DMS53 treated with DMSO at 0.1 percent for 48 hours (cell line): Measurements from ENCODE around the gene PRLR.
A peak's percentile ranks its signal among the peaks of the same experiment; 100 is the strongest.

Experiments
- DNase-seq: peaks from one replicate; lab custom pipeline; 2025; ENCODE audit not compliant: unreplicated experiment; lab: John Stamatoyannopoulos, UW

Gene PRLR

DNA sequence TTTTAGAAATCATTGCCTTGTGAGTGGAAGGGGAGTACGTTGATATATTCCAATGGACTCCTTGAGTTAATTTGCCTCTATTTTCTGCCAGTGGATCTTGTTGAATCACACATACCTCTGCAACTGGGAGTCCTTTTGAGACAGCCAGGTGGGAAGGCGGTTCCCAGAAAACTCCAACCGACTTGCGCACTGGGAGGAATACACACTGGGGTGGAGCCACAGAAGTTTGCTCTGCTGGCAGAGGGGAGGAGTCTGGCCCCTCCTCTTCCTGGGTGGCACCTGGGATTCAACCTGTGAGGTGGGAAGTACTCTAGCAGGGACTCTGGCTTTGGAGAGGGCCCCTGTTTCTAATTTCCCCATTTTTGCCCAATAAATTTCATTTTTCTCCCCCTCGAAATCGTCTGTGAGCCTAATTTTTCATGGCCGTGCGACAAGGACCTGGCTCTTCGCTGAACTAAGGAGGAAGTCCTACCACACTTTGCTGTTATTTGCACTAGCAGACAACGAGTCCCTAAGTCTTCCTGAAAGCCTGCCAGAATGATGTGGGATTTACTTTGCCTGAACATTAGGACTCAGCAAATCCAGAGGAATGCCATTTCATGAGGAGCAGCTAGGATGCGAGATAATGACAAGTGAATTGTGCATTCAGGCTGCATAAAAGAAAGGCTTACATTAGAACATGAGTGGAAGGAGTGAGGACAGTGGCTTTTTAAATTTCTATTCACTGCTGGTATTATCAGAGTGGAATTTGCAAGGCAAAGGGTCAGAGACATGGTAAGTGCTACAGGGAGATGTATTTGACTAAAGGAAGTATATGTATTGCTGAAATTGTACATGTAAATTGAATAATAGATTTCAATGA lies 67.2 kb downstream of the PRLR start:
- no peak for DNase-seq

DNA sequence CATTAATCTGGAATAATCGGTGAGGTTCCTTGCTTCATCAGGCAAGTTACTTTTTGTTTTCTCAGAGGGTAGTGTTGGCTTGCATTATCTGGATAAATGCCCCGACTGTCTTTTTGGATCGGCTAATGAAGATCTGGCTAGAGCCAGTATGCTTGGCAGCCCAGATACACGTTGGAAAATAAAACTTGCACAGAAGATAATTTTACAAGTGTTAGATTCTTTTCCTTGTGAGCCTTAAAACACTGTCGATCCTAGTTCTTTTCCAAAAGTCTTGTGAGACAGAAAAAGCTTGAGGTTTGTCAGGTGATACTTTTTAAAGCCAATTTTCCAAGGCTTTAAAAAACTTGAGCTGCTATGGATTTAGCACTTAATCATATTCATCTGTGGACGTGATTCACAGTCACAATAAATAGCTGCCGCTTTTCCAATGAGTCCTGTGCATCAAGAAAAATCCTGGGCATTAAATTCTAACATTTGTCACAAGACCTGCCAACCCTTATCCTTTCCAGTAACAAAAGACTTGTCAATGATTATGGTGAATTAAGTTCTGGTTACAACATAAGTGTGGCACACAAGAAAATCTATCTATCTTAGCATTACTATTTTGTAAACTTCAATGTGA lies 68.5 kb downstream of the PRLR start:
- DNase-seq: no peak

DNA sequence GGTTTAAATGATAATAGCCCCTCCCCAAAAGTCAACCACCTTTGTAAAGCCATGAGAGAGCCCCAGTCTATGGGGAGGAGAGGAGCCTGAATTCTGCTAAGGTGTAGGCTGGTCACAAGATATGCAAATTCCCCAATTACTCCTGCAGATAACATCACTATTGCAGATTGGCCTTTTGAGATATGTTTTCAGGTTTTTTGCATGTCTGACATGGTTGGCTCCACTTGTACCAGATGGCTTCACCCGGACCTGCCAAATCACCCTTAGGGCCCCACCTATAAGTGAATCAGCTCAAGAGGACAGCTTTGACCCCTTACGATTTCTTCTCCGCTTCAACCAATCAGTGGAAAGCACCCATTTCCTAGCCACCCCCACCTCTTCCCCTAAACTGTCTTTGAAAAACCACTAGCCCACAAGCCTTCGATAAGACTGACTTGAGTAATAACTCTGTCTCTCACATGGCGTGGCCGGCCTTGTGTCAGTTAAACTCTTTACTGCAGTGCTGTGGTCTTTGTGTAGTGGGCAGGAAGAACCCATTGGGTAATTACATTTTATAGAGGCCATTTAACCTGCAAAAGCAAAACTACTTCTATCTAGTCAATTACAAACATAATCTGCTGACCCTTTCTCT lies 69.7 kb downstream of the PRLR start:
- DNase-seq: no peak

DNA sequence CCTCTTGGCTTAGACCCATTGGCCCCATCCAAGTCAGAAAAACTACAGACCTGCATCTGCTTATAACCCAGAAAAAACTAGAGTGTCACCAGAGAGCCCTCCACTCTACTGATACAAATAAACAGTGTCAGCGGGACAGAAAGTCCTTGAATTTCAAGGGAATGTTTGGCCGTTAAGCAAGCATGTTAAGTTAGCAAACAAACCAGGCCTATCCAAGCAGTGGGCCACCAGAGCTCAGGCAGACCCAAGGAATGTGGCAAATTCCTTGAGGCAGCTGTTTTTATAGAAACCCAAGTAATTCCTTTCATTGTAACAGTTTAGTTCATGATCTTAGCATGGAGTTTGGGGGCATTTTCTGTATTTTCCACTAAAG lies 70.9 kb downstream of the PRLR start:
- peak; percentile 47 for DNase-seq

DNA sequence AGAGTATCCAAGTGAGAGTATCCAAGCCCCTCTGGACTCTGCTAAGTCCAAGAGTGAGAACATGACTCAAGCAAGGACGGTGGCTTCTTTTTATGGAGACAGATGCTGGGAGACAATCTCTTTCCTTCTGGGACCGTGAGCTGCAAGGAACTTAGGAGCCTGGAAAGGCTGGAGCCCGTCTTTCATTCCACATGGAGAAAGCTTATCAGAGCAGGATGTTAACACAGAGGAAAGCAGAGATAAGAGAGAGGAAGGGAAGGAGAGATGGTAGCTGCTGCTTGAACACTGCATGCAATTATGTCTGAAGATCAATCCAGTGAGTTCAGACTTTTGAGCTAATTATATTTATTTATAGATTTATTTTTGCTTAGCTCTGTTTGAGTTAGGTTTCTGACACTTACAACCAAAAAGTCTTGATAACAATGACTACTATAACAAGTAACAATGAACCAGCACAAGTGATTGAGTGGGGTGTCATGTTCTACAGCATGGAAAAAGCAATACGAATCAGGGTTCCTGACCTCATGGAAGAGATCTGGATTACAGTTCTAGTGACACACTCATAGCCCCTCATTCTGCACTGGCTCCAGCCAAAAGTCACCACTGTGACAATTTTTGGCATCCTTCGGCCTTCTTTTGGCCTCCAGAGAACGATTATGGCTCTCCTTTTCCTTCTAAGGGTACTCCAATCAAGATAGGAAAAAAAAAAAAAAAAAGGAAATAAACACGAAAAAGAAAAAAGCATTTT lies 71.5 kb downstream of the PRLR start:
- no peak for DNase-seq

DNA sequence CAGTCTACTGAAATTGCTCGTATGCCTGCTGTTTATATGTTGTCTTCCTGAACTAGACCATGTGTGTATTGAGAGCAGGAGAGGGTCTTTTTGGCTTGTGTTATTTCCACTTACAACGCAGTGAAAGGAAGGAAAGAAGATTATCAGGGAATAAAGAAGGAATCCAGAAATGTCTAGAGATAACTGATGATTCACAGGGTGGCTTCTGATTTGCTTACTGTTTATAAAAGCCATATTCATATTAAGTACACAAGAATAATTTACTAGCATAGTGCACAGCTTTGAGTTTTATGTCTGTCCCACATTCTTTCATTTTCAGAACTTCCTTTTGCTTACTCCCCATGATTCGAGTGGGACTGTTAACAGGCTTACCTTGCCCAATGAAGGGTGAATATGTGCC lies 72.1 kb downstream of the PRLR start:
- DNase-seq: no peak

DNA sequence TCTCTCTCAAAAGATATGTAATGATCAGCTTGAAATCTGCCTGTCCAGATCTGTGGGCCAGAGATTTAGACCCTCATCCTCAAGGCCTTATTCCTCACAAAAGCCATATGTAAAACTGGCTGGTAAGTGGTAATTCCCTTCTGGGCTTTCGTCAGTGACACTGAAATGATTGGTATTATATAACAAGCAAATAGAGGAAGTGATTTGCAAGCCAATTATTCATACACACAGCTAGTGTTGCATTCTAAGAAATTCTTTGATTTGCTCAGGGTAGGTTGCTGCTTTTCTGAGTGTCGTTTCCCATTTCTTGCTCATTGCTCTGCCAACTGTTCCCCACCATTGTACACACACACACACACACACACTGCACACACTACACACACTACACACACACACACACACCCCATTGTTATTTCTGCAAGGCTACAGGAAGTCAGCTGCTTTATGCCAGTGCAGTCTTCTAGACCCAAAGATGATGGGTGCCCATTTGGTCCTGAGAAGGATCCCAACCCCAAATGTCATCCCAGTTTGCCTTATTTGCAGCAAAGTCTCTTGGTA lies 76.8 kb downstream of the PRLR start:
- DNase-seq: no peak

DNA sequence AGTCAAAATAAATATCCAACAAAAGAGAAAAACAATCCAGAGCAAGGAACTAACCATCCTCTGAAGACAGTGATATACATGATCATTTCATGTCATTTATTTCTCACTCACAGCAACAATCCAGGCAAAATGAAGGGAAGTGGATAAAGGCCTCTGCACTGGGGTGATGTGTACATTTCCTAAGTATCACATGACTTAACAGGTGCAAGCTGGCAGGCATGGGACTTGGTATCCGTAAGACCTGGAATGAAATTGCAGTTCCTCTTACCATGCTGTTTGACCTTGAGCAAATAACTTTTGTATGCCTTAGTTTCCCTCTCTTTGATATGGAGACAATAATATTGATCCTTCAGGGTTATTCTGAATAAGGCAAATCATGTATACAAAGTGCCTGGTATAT lies 77.6 kb downstream of the PRLR start:
- DNase-seq: no peak

DNA sequence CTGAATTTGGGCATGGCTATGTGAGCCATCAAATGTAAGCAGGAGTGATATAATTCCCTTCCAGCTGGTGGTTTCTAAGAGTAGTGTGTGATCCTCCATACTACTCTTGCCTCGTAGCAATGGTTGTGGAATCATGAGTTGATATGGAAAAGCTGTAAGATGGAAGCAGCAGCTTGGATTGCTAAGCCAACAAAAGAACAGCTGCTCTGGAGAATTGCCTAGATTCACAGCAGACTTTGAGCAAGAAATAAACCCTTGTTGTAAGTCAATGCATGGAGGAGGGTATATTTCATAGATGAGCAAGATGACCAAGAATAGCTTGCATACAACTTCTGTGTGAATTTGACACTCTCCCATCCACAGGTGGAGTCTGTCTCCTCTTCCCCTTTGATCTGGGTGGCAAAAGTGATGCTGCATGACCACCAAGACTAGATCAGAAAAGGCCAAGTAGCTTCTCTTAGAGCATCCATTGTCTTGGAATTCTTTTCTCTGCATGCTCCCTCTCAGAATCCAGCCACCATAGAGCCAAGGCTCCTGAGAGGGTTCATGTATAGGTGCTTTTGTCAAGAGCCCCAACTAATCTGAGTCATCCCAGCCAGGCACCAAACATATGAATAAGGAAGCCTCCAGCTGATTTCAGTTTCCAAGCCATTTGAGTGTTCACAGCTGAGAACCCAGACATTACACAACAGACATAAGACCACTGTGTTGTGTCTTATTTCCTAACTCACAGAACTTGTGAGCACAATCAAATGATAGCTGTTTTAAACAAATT lies 79.0 kb downstream of the PRLR start:
- DNase-seq: no peak

DNA sequence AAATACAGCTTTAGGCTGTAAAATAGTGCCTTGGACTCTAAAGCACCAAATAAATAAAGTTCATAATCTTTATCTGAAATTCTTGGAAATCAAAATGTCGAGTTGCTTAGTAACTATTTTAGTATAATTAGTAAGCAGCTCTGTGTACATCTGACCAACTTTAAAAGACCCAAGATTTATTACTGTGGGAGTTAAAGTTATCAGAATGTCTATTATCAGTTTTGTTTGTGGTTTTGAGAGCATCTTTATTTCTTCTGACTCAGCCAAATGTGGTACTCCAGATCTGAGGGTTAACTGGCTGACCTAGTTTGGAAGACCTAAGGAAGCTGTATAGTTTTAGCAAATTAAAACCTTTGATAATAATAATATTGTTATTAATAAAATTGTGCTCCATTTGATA lies 81.2 kb downstream of the PRLR start:
- no peak for DNase-seq

DNA sequence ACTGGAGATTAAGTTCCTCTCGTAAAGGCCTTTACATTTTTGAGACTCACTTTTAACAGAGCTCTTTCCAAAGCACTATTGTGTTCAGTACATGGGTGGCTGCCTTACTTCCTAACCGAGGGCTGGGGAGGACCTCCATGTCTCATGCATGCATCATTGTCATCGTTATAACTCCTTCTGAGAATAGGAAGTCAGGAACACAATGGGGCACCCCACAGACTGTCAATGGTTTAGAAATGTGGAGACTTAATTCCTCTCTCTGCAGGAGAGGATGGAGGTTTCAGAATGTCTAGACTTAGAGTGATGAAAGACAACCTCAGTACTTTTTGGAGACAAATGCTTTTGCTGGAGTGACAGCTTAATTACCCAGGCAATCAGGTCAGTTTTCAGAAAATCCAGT lies 83.9 kb downstream of the PRLR start:
- no peak for DNase-seq

DNA sequence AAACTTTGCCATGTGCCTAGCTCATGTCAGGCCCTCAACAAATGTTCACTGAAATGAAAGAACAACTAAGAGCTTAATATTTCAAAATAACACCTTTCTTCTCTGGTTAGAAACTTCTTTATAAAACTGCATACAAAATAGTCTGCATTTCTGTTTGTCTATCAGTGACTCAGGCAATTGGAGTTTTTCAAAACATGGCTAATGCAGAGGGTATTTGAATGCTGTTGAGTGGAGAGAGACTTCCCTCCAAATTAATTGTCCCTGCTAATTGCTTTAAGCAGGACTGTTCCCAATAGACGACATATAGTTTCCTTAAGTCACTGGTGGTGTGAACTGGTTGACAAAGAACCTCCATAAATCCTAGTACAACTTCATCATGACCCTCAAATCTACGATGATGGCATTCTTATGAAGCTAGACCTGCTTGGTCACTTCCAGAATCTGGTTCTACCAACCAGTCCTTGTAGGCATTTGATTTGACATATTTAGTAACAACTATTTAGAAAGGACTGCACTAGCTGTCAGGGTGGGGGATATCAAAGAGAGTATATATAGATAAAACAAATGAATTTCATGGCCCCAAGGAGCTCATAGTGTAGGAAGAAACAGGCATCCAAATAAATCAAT lies 84.5 kb downstream of the PRLR start:
- no peak for DNase-seq

DNA sequence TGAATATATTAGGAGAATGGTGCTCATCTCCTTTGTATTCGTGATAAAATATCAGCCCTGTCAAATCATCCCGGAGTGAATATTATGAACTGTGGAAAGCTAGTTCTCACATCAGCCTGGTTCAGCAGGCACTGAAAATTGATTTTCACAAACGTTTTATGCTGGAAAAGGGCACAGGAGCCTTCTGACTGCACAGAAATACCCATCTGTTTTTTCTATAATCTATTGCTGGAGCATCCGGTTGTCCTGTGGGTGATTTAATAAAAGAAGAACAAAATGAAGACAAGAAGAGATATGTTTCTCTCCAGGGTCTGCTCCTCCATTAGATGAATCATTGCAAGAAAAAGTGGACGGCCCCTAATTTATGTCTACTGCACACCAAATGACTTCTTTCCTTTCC lies 85.3 kb downstream of the PRLR start:
- no peak for DNase-seq

DNA sequence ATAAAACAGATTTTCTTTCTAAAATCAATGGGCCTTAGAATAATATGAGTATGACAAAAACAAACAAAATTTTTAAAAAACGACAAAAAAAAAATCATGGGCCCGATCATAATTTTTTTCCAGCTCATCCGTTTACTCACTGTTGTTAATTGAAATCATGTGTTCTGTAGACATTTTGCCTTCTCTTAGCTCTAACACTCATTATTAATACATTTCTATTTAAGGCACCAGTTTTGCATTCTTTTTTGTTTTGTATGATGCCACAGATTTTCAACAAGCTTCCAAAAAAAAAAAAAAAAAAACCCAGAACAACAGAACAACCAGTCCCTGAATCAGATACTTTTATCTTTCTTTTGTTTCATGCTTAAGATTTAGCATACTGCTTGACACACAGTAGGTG lies 86.4 kb downstream of the PRLR start:
- DNase-seq: no peak

DNA sequence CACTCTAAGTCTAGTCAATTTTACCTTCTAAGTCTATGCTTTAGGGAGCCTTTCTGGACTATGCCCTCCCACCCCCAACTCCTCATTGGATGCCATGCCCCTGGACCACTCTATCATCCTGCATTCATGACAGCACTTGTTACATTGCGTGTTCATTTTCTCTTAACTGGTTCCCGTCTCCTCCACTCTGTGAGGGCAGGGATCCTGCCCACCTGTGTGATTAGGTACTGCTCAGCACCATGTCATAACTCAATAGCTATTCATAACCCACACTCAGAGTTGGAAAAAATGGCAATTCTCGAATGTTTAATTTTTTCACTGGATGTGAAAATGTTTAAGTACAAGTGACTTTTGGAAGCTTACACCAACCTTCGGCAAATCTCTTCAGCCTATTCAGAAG lies 88.5 kb downstream of the PRLR start:
- no peak for DNase-seq

DNA sequence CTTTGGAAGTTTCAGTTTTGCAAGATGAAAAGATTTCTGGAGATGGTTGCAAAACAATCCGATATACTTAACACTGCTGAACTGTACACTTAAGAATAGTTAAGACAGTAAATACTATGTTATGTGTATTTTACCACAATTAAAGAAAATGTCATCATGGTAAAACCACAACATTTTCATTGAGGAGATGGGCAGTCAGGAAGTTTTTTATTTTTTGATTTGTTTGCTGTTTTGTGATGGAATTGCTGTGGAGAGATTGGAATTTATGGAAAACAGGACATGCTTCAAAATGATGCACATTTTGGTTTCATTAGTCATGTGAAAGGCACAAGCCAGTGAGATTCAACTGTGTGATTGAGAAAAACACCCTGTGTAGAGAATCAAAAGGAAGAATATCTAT lies 92.1 kb downstream of the PRLR start:
- DNase-seq: no peak

DNA sequence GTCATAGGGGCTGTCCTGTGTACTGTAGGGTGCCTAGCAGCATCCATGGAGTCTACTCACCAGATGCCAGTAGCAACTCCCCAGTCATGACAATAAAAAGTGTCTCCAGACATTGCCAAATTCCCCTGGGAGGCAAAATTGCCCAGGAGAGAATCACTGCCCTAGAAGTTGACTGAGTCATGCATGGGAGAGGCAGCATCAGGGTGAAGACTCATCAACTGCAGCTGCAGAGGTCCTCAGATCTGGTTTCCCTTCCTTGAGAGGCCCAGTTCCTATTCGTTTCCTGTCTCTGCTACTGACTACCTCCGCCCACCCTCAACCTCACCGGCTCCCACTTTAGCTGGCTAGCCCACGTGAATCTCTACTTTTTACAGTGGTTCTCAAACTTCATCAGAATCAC lies 93.9 kb downstream of the PRLR start:
- no peak for DNase-seq

DNA sequence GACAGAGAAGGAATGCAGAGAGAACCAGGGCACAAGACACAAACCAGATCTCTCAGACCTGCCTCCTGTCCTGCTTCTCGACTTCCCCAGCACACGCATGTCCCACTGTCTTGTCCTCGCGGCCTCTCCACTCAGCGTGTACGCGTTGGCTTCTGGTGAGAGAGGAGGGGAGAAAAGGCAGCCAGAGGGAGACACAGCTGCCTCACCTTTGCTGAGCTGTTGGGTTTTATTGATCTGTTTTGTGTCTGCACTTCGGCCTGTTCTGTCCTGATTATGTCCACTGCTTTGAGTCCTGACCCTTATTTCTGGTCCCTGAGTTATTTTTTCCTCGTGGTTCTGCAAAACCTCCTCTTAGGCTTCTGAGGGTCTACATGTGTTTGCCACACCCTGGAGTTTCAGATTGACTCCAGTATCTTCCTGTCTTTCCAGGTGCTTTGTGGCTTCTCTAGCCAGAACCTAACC lies 95.0 kb downstream of the PRLR start:
- no peak for DNase-seq

DNA sequence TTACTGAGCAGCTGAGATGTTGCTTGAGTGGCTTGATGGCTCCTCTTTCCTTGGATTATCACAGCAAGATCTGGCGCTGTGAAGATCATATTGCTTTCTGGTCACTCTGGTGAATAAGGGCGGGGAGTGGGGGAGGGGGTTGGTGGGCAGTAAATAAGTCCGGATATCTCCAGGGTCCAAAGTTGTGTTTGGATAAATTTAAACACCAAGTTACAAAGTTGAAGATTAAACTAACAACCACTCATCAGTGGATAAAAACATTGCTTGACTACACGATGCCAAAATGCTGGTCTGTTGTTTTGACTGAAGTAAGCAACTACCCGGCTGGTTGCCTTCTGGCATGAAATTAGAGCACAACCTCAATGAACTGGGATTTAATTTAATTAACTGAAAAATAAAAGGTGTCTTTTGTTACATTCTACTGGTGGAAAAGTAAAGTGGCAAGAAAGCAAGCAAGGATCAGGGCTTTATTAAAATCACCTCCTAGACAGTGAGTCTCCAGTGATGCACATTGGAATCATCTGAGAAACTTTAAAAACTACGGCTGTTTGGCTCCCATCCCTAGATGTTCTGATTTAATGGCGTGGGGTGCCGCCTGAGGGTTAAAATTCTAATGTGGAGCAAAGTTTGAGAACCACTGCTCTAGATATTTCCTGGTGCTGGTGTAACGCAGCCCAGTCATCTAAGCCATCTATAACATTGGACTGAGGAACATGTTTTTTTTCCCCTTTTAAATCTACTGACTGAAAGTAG lies 95.8 kb downstream of the PRLR start:
- DNase-seq: no peak
